GM18909 (cell line): ENCODE measurements around the gene MPDZ.

Experiments used
- ATAC-seq: cut with Tn5 transposase; IDR thresholded peaks from one replicate; pipeline ENCODE4 v1.9.1; 2021; ENCODE audit warnings: mild to moderate bottlenecking; ENCODE audit not compliant: unreplicated experiment, poor library complexity

The MPDZ gene

GRCh38 chr9:13279284-13280141 lies at the start of gene MPDZ:
MPDZ (minus strand) TSS chr9:13279692; CDS start chr9:13250315, 29,377 bp downstream.
- ATAC-seq, result no peak

- no peak for ATAC-seq
Observed at GRCh38 chr9:13324988-13325387, 45.5 kb upstream of the MPDZ start.

- ATAC-seq, result no peak
Observed at GRCh38 chr9:13322828-13323550, 43.5 kb upstream of the MPDZ start.

- ATAC-seq, result no peak
Observed at GRCh38 chr9:13318027-13318426, 38.5 kb upstream of the MPDZ start.

- no peak for ATAC-seq
Observed at GRCh38 chr9:13296972-13297371, 17.5 kb upstream of the MPDZ start.

GRCh38 chr9:13295556-13295955 lies 16.1 kb upstream of the MPDZ start:
- ATAC-seq, result no peak

- ATAC-seq, result no peak
Observed at GRCh38 chr9:13292782-13293181, 13.3 kb upstream of the MPDZ start.

- ATAC-seq, result no peak
Observed at GRCh38 chr9:13292158-13292557, 12.7 kb upstream of the MPDZ start.

- ATAC-seq, result no peak
Observed at GRCh38 chr9:13291718-13292117, 12.2 kb upstream of the MPDZ start.

GRCh38 chr9:13284011-13284410 lies 4.5 kb upstream of the MPDZ start:
- ATAC-seq, result no peak

- no peak for ATAC-seq
Observed at GRCh38 chr9:13282998-13283397, 3.5 kb upstream of the MPDZ start.

GRCh38 chr9:13281356-13282016 lies 2.0 kb upstream of the MPDZ start:
- no peak for ATAC-seq

- ATAC-seq, result no peak
Observed at GRCh38 chr9:13278368-13279246, 885 bp downstream of the MPDZ start.

- no peak for ATAC-seq
Observed at GRCh38 chr9:13278023-13278367, 1.5 kb downstream of the MPDZ start.

- ATAC-seq, result no peak
Observed at GRCh38 chr9:13274886-13275641, 4.4 kb downstream of the MPDZ start.

GRCh38 chr9:13270734-13271133 lies 8.8 kb downstream of the MPDZ start:
- ATAC-seq, result no peak

GRCh38 chr9:13269589-13270452 lies 9.7 kb downstream of the MPDZ start:
- no peak for ATAC-seq

GRCh38 chr9:13268469-13268868 lies 11.0 kb downstream of the MPDZ start:
- ATAC-seq, result no peak

- ATAC-seq, result no peak
Observed at GRCh38 chr9:13267743-13268142, 11.7 kb downstream of the MPDZ start.
